HG02763 (cell line): Measurements from ENCODE around the gene ADD3.

Source experiments
- ATAC-seq: cut with Tn5 transposase; IDR thresholded peaks from one replicate; pipeline ENCODE4 v1.9.1; 2021; ENCODE audit warnings: mild to moderate bottlenecking, moderate library complexity; ENCODE audit not compliant: unreplicated experiment

ADD3 gene

GRCh38 chr10:110144507-110144906 is 136.7 kb downstream of the ADD3 start:
- ATAC-seq: no peak

- ATAC-seq: no peak
Measured at GRCh38 chr10:110147961-110148360, 140.2 kb downstream of the ADD3 start.

DNA sequence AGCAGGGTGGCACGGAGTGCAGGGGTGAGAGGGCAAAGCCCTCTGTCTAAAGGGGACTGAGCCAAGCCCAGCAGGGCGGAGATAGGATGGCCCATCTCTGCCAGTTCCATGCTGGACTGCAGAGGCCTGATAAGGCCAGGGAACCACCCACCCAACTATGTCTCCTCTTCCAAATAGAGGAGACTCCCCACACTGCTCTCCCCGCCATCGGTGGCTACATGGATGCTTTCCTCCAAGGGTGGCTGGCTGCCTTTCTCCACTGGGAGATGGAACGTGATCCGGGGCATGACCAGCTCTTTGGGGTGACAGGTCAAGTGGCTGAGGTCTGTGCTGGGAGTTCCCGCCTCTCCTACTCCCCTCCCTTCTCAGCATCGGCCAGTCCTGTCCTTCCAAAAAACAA is 141.5 kb downstream of the ADD3 start:
- no peak for ATAC-seq

DNA sequence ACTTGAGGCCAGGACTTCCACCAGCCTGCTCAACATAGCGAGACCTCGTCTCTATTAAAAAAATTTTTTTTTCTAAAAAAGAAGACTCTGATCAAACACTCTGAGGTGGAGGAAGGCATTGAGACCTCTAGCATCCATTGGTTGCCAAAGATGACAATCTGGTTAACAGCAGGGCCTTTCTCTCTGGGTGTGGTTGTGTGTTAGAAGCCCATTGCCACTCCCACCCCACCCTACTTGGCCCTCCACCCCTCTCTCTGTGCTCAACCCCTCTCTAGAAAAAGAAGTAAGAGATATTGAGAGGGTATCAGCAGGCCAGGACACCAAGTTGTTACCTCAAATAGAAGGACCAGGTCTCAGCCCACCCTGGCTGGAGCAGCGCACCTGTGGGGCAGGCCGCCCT is 142.3 kb downstream of the ADD3 start:
- no peak for ATAC-seq

GRCh38 chr10:110150981-110151380 is 143.2 kb downstream of the ADD3 start:
- ATAC-seq: no peak

DNA sequence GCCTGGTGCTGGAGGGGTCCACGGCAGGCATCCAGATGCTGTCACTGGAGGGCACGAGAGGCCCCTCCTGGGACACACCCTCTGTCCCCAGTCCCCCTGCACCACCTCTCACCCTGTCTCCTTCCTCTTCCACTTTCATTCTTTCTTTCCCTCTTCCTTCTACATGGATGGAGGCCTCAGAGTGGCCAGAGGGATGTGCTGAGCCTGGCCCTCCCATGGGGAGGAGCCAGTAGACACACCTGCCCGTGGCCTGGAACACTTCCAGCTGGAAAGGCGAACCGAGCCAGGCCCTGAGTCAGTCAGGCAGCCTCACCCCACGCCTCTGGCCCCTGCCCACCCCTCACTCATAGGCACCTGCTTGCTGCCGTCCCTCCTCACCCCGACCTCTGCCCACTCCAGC is 143.7 kb downstream of the ADD3 start:
- ATAC-seq: no peak

DNA sequence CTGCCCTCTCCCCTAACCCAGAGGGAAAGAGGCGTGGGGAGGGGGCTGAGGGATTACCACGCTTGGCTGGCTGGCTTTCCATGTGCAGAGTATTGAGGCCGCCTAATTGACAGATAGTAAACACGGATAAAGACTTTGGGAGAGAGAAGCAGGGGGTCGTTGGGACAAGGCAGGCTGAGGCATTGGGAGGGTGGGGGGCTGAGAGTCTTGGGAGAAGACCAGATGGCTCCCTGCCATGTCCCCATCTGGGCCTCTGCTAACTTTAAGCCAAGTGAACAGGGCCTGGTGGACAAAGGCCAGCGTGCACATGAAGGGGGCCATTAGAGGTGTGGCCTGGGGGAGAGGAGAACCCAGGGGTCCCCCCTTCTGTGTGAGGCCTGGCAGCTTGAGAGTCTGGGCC is 144.2 kb downstream of the ADD3 start:
- no peak for ATAC-seq

DNA sequence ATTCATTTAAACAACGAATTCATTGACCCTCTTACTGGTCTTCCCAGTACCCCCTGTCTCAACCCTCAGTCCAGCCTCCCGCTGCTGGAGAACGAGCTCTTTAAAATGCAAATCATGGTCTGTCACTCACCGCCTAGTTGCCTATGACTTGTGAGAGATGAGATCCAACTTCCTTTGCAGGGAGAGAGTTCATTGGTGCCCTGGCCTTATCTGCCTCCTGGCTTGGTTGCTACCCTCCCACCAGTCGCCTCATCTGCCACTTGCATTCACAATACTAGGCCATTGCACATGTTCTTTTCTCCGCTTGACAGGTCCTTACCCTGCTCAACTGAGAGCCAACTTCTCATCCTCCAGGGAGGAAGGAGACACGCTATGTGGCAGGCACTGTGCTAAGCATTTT is 145.6 kb downstream of the ADD3 start:
- ATAC-seq: no peak

- no peak for ATAC-seq
Measured at GRCh38 chr10:110156046-110156445, 148.3 kb downstream of the ADD3 start.

DNA sequence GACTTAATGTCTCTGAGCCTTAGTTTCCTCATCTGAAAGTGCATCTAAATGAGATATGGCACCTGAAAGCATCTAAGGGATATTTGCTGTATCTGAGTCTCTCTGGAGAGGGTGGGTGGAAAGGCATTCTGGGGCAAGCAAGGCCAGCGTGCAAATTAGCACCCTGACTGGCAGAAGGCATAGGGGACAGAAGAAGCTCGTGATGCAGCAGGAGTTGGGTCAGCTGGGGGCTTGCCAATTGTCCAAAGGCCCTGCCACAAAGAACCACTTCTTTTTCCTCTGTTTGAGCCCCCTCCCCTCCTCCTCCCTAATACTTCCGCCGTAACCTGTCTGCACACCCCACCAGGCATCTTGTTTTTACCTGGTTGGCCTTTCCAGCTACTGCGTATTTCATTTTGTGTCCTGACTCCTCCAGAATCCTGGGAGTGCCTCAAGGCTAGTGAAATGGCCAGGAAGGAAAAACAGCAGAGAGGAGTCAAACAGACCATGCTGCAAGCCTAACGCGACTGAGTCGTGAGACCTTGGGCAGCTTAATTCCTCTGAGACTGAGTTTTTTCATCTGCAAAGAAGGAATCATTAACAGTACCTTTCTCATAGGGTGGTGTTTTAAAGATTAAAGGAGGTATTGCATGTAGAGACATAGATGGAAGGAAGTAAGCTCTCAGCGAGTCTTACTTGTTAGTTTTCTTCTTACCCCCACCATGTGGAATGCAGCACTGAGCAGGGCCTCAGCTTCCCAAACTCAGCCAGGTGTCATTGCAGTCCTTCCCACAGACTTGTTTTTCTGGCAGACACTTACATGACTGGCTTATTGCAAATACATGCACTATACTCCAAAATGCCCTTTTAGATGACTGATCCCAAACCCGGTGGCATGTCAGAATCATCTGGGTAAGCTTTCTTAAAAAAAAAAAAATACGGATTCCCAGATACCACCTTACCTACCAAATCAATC is 150.5 kb downstream of the ADD3 start:
- no peak for ATAC-seq

DNA sequence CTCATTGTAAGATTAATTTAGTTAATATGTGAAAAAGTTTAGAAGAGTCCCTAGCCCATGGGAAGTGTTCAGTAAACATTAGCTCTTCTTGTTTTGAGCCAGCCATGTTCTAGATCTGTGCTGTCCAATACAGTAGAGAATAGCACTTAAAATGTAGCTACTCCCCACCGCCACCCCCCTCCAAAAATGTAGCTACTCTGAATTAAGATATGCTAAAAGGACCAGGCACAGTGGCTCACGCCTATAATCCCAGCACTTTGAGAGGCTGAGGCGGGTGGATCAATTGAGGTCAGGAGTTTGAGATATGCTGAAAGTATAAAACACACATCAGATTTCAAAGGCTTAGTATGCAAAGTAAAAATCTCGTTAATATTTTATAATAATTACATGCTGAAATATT is 152.3 kb downstream of the ADD3 start:
- no peak for ATAC-seq

GRCh38 chr10:110160522-110160921 is 152.7 kb downstream of the ADD3 start:
- ATAC-seq: no peak

DNA sequence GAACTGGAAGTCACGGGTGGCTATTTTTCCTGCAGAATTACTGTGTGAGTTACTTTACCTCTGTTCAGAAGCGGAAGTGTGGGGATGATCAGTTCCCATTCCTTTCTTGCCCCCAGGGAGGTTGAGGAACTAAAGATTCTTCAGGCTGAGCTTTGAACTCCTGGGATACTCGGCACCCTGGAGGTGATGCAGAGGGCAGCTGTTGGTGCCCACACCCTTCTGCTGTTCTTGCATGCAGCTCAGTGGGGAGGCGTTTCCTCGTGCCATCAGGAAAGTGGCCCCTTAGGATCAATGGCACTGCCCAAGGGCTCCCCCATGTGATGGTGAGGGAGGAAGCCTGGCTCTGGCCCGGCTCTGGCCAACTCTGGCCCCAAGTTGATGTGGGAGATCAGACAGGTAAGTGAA is 155.0 kb downstream of the ADD3 start:
- ATAC-seq: no peak

DNA sequence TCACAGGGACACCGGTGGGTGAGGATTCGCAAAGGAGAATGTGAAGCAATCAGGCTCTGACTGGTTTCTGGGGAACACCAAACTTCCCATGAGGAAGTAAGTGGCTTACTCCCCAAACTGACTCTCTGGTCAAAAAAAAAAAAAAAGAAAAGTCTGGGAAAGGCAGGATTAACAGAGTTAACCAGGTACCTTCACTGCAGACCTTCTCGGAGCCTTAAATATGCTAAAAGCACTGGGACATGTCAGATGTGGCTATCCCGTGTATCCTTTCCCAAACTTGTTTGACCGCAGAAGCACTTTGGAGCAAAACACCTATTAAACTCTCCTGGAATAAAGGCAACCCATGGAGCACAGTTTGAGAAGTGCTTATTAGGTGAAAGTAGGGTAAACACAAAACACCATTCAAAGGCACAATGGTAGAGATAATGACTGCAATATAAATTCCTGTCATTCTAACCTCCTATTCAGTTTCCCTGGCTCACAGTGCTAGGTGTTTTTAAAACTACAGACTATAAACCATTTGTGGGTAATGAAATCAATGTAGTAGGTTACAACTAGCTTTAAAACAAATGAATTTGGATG is 155.5 kb downstream of the ADD3 start:
- no peak for ATAC-seq

GRCh38 chr10:110163841-110164240 is 156.1 kb downstream of the ADD3 start:
- ATAC-seq: no peak

GRCh38 chr10:110165239-110165638 is 157.5 kb downstream of the ADD3 start:
- no peak for ATAC-seq

GRCh38 chr10:110167149-110167548 is 159.4 kb downstream of the ADD3 start:
- ATAC-seq: no peak

- no peak for ATAC-seq
Measured at GRCh38 chr10:110168601-110169481, 161.1 kb downstream of the ADD3 start.

DNA sequence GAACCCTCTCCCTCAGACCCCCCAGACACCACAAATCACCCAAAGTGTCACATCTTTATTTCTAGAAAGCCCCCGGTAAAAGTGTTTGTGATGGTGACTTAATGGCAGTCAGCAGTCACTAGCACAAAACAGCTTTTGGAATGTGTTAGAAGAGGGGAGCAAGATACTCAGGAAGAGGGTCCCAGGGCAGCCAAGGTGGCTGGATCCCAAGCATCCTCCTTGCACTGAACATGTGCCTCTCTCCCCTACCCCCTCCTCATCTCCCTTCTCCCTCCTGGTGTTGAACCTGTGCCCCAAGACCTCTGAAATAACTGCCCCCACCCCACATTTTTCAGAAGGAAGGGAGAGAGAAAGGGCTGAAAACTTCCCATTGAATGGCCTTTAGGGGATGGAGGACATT is 161.8 kb downstream of the ADD3 start:
- no peak for ATAC-seq

DNA sequence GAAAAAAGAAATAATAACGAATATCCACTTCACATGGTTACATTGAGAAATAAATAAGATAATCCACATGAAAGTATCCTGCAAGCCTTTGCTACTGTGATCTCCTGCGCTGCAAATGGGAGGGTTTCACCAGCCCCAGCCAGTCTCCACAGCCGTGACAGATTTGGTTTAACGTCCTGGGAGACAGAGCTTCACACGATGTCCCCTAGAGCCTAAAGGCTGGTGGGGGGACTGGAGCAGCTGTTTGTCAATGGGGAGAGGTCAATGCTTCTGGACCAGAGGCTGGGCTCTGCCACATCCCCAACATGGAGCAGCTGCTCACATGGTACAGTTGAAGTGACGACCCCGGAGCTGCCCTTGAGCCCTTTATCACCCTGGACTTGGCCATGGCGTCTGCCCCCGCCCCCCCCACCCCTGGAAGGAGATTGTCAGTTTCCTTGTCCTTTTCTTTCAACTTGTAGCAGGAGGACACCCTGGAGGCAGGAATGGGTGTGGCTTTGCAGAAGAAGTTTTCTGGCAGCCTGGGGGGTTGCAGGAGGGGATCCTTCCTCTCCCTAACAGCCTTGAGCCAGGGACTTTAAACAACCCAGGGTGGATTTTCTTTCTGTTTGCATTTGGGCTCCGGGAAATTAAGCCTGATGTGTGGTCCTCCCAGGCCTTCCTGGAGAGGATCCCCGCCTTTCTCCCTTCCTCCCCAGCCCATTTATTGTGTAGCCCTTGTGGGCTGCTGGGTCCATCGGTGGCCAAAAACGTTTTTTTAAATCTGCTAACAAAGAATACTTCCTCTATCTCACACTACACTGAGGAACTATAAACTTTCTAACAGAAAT is 162.6 kb downstream of the ADD3 start:
- no peak for ATAC-seq

DNA sequence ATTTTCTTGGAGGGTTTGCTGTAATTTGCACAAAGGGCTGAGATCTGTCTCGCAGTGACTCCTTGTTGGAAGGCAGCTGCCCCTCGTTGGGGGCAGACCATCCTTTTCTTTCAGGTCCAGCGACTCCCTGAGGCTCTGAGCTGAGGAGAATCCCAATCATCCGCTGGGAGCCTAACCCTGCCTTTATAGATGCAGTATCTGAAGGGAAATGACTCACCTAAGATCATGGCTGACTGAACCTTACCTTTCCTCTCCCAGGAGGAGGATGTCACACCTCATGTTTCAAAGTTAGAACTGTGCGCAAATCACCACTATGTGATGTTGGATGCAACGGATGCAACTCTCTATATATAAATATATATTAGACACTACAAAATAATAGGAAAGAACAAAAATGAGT is 163.2 kb downstream of the ADD3 start:
- ATAC-seq: no peak
